Left renal pelvis (tissue), 4 donors: ENCODE results near the gene IP6K1. TPM values are rescaled to one million over a fixed set of nuclear protein-coding genes. Genes with fewer than 3 reads are reported as not detected.
"Not testable (repeated sequence)": the region's sequence is repeated elsewhere in the genome, so short reads cannot be mapped to it uniquely, and the experiment has no call there.

Experiments used
- DNase-seq, 4 donors: peaks; one replicate each; pipeline ENCODE4 v3.0.0-alpha.2; 2013; ENCODE audit warnings: low read depth in 4 of 4, low spot score in 3 of 4
- polyA plus RNA-seq, 4 donors: library from polyadenylated mRNA; unstranded; fragments of 120-200 nt; gene quantifications; one replicate each; pipeline ENCODE4 v1.2.1, GENCODE V29; 2013; ENCODE audit not compliant: insufficient read length in 4 of 4

IP6K1 gene
- polyA plus RNA-seq: 10 to 100 TPM; 50.3 to 55.6 (median 51.6) TPM

DNA sequence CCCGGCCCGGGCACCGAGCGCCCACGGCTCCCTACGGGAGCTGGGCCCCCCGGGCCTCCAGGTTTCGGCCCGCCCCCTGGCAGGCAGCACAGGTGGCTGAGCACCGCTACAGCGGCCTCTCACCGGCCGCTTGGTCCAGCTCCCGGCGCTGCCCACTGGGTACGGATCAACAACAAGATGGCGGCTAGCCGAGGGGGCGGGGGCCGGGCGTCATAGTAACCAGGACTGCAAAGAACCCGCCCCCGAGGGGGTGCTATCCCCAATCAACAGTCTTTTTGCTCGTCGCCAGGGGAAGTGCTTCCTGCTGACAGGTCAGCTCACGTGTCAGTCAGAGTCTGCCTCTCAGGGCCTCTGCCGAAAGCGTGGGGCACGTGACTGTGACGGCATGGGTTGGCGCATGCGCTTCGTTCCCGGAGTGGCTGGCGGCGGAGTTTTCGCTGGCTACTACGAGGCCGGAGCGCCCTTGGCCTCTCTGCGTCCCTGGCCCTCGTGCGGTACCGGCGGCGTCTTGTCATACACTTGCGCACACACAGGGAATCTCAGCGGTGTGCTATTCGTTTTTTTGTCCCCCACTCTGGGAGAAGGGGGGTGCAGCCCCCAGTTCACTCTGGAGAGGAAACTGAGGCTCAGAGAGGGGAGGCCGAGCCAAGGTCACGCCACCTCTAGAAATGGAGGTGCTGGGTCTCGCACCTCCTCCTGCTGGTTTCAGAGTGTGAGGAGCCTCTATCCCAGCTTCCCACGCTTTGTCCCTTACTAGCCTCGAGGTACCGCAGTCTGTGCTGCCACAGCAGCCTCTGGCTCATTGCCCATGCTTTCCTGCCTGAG, at the start of gene IP6K1:
Gene IP6K1, minus strand, starts transcription at position 186 of the 825 bp plus-strand sequence. CDS start 38,502 bp downstream, outside the sequence.
- DNase-seq: peak; percentile 99 to 100 (median 100)

DNA sequence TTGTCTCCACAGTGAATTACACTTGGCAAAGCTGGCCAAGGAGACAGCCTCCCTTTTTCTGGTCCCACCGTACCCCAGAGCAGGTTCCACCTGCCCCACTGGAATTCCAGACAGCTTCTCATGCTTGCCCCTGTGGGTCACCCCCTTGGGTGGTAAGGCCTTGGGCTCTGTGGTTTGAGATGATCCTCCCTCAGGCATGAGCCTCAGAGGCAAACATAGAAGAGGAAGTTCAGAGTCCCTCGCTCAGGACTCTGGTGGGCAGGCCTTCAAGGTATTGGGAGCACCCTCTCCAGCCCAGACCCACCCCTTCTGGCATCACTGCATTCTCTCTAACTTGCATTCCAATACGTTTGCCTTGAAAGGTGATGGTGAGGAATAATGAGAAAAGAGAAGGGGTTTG, 45.0 kb upstream of the IP6K1 start:
- DNase-seq: no peak

DNA sequence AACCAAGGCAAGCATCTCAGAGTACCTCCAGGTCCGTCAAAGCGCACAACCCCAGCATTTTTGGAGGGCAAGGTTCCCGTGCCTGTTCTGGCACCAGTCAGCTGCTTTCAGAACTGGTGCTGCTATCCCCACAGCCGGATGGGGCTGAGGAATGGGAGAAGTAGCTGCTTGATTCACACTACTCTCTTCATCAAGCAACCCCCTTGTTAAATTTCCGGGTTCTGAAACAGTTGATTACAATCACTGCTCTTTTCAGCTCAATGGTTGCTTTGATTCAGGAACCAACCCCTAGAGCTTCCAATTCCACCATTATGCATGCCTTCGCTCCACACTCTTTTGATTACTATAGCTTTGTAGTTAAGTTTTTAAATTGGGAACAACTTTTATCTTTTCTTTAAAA, 39.7 kb upstream of the IP6K1 start:
- no peak for DNase-seq

DNA sequence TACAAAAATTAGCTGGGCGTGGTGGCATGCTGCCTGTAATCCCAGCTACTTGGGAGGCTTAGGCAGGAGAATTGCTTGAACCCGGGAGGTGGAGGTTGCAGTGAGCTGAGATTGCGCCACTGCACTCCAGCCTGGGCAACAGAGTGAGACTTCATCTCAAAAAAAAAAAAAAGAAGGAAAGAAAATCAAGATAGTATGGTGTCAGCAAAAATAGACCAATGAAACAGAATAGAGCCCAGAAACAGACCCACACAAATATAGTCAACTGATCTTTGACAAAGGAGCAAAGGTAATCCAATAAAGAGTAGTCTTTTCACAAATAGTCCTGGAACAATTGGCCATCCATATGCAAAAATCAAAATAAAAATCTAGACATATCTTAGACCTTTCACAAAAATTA, 36.8 kb upstream of the IP6K1 start:
- not testable (repeated sequence) for DNase-seq

DNA sequence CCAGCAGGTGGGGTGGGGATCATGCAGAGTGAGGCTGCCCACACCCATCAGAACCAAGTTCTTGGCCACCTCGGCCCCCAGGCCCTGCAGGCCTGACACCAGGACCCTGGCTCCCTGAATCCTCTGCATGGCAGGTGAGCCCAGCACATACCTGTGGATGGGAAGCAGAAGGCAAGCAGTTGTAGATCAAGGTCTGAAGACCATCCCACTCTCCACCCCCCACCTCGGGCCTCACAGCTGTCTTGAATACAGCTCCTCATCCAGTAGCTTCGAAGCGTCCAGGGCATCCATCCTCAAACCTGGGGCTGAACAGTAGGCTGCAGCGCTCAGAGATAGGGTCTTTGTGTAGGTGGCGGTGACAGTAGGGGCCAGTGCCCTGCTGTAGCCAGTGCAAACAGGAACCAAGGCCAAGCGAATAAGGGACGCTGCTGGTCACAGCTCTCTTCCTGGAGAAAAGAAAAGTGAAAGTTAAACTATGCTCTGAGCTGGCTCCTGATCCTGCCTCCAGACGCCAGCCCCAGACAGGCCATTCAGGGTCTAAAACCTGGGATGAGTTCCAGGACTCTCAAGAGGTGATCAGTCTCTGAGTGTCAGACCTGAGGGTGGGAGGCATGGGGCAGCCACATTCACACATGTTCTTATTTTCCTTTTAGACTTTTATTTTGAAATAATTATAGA, 27.3 kb upstream of the IP6K1 start, which contains the start of gene UBA7:
Gene UBA7, minus strand, starts transcription at position 457 of the 678 bp plus-strand sequence. Its CDS starts 166 bp downstream, at position 291.
- no peak for DNase-seq

DNA sequence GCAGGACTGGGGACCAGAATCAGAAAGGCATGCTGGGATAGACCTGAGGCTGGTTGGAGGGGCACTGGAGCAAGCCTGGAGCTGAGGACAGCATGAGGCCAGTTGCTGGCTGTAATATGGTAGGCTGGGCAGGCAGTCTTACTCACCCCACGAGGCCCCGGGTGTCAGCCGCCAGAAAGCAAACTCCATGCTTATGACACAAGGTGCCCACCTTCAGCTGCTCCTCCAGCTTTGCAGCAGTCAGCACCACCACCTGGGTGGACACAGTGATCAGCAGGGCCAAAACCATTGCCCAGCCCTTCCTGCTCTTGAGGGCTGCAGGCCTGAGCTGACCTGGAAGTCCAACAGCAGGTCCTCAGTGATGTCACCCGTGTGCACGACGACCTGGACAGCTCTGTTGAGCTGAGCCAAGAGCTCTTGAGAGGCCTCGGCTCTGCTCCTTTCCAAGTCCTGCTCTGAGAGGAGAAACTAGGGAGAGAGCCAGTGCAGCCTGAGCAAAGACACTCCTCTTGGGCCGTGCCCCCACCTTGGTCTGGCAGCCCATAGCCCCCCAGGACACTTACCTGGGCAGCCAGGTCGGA, 26.7 kb upstream of the IP6K1 start:
- no peak for DNase-seq

DNA sequence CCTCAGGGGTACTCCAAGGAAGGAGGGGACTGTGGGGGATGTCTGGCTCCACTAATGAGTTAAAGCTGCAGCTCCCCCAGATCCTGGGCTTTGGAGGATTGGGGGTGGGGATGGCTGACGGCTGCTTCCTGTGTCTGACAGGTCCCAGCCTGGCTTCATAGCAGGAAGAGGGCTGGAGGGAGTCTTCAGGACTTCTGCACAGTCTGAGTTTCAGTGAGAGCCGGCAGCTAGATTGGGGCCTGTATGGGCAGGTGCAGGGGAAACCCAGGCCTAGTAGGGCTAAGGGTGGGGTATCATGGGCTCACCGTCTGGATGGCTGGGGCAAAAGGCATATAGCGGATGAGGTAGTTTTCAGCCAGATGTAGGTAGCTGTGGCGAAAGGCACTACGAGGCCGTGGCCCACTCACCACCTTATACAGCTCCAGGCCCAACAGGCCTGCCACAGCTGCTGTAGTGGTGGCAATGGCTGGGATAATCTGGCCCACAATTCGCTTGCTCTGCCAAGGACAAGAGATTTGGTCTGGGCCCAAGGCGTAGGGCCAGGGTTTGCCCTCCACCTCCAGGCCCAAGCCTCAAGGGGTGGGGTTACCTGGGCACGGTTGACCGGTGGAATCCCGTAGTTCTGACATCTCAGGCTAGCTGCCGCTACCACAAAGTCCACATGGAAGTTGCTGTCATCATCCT, 21.2 kb upstream of the IP6K1 start:
- peak in 1 of 4 donors; percentile 55 for DNase-seq

DNA sequence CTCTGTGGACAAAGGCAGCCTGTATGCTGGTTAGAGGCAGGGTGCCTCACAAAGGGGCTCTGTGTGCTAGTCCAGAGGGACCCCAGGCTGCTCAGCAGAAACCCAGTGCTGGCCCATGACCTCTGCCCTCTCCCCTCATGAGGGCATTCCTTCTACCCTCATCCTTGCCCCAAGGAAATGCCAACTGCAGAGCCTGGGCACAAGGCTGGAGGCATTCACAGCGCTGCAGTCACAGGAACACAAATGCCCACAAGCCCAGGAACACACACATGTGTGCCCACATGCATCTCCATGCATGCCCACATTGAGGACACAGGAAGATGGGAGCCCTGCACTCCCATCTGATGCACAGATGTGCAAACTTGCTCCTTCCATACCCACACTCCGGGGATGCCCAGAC, 20.5 kb upstream of the IP6K1 start:
- no peak for DNase-seq

DNA sequence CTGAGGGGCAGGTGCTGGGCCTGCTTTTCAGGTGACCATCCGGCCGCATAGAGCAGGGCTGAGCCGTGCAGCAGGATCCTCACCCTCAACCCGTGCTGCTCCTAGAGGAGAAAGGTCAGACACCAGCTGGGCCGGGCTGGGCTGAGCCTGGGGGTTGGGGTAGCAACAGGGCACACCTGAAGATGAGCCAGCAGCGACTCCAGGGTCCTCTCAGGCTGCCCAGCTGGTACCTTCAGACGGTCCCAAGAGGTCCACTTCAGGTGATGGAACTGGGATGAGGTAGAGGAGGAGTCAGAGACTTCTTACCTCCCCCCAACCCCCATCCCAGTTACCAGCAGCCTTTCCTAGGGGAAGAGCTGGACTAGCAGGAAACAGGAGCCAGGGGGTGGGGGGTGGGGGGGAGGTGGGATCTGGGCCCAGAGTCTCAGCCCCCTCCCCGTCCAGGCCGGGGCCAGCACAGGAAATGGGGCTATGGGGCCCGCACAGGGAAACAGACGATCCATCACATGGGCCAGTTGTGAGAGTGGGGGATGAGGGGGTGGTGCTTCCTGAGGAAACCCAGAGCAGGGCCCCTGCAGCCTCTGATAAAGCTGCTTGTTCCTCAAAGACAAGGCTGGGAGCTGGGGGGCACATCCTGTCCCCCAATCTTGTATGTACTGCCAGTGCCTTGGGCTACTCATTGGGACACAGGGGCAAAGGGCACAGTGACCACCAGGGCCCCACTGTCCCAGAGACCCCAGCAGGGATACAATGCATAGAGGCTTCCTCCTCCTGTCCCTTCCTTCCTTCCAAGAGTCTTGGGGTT, 19.8 kb upstream of the IP6K1 start:
- peak in 1 of 4 donors; percentile 69 for DNase-seq

DNA sequence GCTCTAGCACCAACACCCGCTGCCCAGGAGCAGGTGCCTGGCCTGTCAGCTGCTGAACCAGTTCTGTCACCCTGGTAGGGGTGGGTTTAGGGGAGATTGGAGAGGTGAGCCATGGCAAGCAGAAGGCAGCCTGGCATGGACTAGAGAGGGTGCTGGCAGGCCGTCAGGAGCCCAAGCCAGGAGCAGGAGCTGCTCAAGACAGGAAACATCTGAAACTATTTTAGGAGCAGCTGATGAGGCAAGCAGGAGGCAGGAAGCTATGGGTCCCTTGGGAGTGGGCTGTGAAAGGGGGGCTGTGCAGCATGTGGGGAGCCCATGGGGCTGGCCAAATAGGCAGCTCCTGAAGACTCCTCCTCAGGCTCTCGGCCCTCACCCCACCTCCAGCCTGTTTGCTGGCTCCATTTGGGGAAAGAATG, 19.0 kb upstream of the IP6K1 start:
- peak in 1 of 4 donors; percentile 72 for DNase-seq

DNA sequence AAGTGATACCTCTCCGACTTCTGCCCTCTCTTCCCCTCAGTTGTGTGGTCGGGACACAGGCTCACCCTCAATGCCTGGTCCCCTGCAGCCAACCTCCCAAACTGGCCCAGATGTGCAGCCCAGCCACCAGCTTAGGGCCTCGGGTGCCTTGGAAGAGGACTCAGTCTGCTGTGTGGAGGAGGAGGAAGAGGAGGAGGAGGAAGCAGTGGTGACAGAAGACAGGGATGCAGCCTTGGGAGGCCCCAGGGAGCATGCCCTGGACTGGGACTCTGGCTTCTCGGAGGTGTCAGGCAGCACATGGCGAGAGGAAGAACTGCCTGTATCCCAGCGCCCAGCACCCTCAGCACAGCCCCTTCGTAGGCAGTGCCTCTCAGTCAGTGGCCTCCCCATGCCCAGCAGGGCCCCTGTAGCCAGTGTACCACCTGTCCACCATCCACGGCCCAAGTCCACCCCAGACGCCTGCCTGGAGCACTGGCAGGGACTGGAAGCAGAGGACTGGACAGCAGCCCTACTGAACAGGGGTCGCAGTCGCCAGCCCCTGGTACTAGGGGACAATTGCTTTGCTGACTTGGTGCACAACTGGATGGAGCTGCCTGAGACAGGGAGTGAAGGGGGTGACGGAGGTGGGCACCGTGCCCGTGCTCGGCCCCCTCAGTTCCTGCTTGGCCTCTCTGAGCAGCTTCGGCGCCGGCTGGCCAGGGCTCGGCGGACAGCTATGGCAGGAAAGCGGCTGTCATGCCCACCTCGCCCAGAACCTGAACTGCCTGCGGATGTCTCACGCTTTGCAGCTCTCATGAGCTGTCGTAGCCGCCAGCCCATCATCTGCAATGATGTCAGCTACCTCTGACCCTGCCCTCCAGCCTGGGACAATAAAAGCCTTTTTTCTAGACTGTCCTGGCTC, 18.0 kb upstream of the IP6K1 start:
- no peak for DNase-seq

DNA sequence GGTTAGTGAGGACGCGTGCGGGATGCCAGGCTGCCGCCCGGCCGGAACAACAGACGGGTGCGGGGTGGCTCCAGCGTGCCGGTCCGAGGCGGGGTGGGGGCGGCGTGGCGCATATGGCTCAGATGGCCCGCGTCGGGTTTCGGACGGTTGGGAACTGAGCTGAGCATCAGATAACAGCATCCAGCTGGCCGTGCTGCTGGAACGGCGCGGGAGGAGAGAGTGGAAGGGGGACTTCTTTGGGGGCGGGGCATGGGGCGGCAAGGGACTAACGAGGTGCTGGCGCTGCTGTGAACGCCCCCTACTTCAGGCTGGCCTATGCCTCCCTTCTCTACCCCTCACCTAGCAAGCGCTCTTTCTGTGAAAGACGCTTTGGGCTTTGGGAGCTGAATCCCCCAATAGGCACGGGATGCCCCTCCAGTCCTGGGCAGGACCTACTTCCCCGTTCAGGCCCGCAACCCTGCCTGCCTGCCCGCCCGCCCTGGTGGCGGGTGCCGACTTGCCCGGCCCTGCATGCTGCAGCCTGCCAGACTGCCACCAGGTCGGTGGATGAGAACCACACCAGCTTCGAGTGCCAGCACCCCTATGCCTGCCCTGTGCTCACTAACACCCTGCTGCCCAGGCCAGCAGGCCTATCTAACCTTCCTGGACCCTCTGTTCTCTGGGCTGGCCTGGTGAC, 17.3 kb upstream of the IP6K1 start:
- no peak for DNase-seq

DNA sequence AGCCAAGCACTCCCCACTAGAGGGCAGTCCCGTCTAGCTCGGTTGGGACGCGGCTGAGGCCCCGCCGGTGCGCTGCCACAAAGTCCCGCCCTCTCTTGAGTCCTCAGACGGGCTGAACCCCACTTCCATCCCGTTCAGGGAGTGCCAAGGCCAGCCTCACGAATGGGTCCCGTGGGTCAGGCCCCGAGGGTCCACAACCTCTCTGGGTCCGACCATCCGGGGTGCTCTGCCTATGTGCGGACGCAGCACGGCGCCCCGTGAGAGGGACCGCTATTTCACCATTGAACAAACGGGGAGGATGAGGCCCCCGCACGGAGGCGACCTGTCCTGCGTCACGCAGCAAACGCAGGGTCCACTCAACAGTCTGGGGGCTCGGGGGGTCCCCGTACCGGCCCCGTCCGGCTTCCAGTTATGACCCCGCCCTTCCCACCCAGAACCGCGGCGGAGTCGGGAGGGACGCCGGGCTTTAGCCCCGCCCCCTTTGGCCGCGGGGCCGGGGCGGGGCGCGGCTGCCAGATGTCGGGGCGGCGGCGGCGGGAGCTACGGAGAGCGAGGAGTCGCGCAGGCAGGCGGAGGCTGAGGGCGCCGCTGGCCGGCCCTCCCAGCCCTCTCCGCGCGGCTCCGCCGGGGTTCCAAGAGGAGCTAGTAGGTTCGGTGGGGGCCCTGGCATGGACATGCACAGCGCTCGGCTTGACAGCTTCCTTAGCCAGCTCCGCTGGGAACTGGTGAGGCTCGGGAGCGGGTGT, 16.6 kb upstream of the IP6K1 start, which contains the start of gene INKA1:
Gene INKA1, plus strand, starts transcription at position 543 of the 746 bp plus-strand sequence. Its CDS starts 132 bp downstream, at position 675.
- peak in 1 of 4 donors; percentile 66 for DNase-seq

DNA sequence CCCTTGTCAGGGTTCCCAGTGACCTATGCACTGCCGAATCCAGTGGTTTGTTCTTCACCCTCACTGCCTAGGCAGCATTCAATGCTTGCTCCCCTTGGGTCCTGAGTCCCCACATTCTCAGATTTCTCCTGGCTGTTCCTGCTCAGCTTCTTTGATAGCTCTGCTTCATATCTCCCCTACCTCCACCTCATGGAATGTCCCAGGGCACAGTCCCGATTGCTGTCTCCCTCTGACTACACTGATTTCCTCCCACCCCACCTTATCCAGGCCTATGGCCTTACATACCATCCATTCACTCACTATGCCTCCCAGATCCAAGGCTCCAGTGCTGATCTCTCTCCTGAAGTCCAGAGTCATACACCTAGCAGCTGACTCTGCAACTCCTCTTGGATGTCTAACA, 14.8 kb upstream of the IP6K1 start:
- DNase-seq: no peak

DNA sequence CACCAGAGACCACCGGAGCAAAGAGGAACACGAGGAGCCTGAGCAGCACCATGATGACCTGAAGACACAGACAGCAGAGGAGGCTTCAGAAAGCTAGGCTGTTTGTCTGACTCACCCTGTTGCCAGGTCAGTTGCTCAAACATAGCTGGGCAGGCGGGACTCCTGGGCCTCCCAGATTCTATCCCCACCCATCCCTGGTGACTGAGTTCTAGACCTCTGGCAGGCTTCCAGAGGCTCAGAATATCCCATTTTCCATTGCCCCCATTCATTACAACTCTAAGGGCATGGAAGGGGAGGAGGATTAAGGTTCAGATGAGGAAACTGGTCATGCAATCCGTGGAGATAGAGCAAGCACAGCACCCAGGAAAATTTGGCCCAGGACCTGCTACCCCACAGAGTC, 13.4 kb upstream of the IP6K1 start, which contains the start of gene CDHR4:
Gene CDHR4, minus strand, starts transcription at position 113 of the 400 bp plus-strand sequence. Its CDS starts 61 bp downstream, at position 52.
- no peak for DNase-seq

DNA sequence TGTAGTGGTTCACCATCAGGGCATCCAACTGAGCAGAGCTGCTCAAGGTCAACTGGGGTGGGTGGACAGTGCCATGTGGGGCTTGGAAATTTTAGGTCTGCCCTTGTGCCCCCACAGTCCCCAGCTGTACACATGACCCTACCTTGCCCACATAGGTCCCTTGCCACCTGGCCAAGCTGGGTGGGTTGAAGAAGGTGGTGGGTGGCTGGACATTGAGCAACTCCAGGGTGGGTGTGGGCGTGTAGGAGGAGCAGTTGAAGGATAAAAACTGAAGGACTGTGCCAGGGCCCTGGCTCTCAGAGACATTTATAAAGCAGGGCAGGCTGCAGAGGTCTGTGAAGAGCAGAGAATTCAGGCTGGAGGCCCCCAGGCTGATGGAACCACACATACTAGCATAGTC, 12.8 kb upstream of the IP6K1 start:
- DNase-seq: no peak
